HepG2 (cell line): Measurements from ENCODE around the gene HTRA2. TPM values are rescaled to one million over a fixed set of nuclear protein-coding genes. Genes with fewer than 3 reads are reported as not detected.

Experiments
- AGO1 ChIP-seq: fragments of 200-400 bp; formaldehyde crosslinking; IDR thresholded peaks from 2 replicates; pipeline ENCODE4 v1.6.1; 2017; ENCODE audit warnings: mild to moderate bottlenecking, low read depth, low read length, moderate library complexity; ENCODE audit not compliant: poor library complexity, severe bottlenecking
- BRCA1 ChIP-seq: sonication (generic); formaldehyde crosslinking; IDR thresholded peaks from 2 replicates; pipeline ENCODE4 v1.4.0; 2020; ENCODE audit warnings: missing genetic modification reagents
- ETV6 ChIP-seq: sonication (generic); formaldehyde crosslinking; conservative IDR thresholded peaks from 2 replicates; pipeline ENCODE4 v1.4.0; 2020; ENCODE audit warnings: missing genetic modification reagents
- FOXO1 ChIP-seq: sonication (generic); formaldehyde crosslinking; IDR thresholded peaks from 2 replicates; pipeline ENCODE4 v1.4.0; 2020; ENCODE audit warnings: missing genetic modification reagents
- GFI1 ChIP-seq: sonication (generic); formaldehyde crosslinking; IDR thresholded peaks from 2 replicates; pipeline ENCODE4 v1.5.0; 2020; ENCODE audit warnings: missing genetic modification reagents, mild to moderate bottlenecking, borderline replicate concordance
- KDM1A ChIP-seq: IDR thresholded peaks from 2 replicates; pipeline ENCODE4 v1.6.1; 2016; ENCODE audit warnings: missing compliant biosample characterization
- KLF6 ChIP-seq: IDR thresholded peaks from 2 replicates; pipeline ENCODE4 v1.8.0; 2016; ENCODE audit warnings: missing biosample characterization, missing genetic modification reagents
- NFYC ChIP-seq: IDR thresholded peaks from 2 replicates; pipeline ENCODE4 v1.6.1; 2016; ENCODE audit warnings: missing genetic modification reagents, missing compliant biosample characterization
- SATB2 ChIP-seq: sonication (generic); formaldehyde crosslinking; IDR thresholded peaks from 2 replicates; pipeline ENCODE4 v1.5.0; 2020; ENCODE audit warnings: missing genetic modification reagents
- TCF7 ChIP-seq: sonication (generic); IDR thresholded peaks from 2 replicates; pipeline ENCODE4 v1.6.1; 2016; ENCODE audit warnings: antibody characterized with exemption, low read depth
- ZNF3 ChIP-seq: IDR thresholded peaks from 2 replicates; pipeline ENCODE4 v1.7.0; 2017; ENCODE audit warnings: inconsistent platforms
- ZNF350 ChIP-seq: sonication (generic); formaldehyde crosslinking; IDR thresholded peaks from 2 replicates; pipeline ENCODE4 v1.4.0; 2020; ENCODE audit warnings: mild to moderate bottlenecking, low read depth, missing genetic modification reagents, borderline replicate concordance
- ZNF674 ChIP-seq: sonication (generic); formaldehyde crosslinking; IDR thresholded peaks from 2 replicates; pipeline ENCODE4 v1.5.0; 2020; ENCODE audit warnings: low read depth, mild to moderate bottlenecking, missing genetic modification reagents
- ZNF724P ChIP-seq: sonication (generic); formaldehyde crosslinking; IDR thresholded peaks from 2 replicates; pipeline ENCODE4 v1.8.0; 2022; ENCODE audit warnings: missing genetic modification reagents, borderline replicate concordance
- ZNF816 ChIP-seq: sonication (generic); formaldehyde crosslinking; IDR thresholded peaks from 2 replicates; pipeline ENCODE4 v1.8.0; 2022; ENCODE audit warnings: missing genetic modification reagents, mild to moderate bottlenecking, borderline replicate concordance
- ZSCAN20 ChIP-seq: sonication (generic); formaldehyde crosslinking; IDR thresholded peaks from 2 replicates; pipeline ENCODE4 v1.4.0; 2020; ENCODE audit warnings: missing genetic modification reagents, mild to moderate bottlenecking, borderline replicate concordance
- ZSCAN22 ChIP-seq: sonication (generic); formaldehyde crosslinking; IDR thresholded peaks from 2 replicates; pipeline ENCODE4 v1.4.0; 2020; ENCODE audit warnings: mild to moderate bottlenecking, missing genetic modification reagents
- polyA plus RNA-seq, 8 experiments: library from polyadenylated mRNA; depleted of rRNA in 3 of 8; stranded (reverse) in 7 of 8; unstranded in 1 of 8; fragments of >200 nt; fragmentation: Illumina TruSeq in 4 of 8; extraction: Trizol in 4 of 8; gene quantifications; 2 replicates each; pipeline versions ENCODE4 v1.2.1 to v1.2.3, GENCODE V29; 2011 to 2016; ENCODE audit warnings: low read depth in 4 of 8, missing spikeins in 1 of 8, mixed read lengths in 1 of 8; ENCODE audit not compliant: insufficient read depth in 1 of 8
- total RNA-seq, 5 experiments: library from RNA; depleted of rRNA; stranded (reverse); fragments of >200 nt; fragmentation: Illumina TruSeq; extraction: Trizol; gene quantifications; 2 replicates each; pipeline ENCODE4 v1.2.3, GENCODE V29; 2016; ENCODE audit warnings: low read depth in 1 of 5
- TF ChIP-seq, protein P1 (sequence below): sonication (generic); formaldehyde crosslinking; IDR thresholded peaks from 2 replicates; pipeline ENCODE4 v1.4.0; 2020; ENCODE audit warnings: missing genetic modification reagents, borderline replicate concordance
- TF ChIP-seq, protein P2 (sequence below): sonication (generic); formaldehyde crosslinking; IDR thresholded peaks from 2 replicates; pipeline ENCODE4 v1.4.0; 2020; ENCODE audit warnings: missing genetic modification reagents
- TF ChIP-seq, protein P3 (sequence below): sonication (generic); formaldehyde crosslinking; IDR thresholded peaks from 2 replicates; pipeline ENCODE4 v1.5.0; 2020; ENCODE audit warnings: missing genetic modification reagents
- TF ChIP-seq, protein P4 (sequence below): sonication (generic); formaldehyde crosslinking; IDR thresholded peaks from 2 replicates; pipeline ENCODE4 v1.4.0; 2020; ENCODE audit warnings: mild to moderate bottlenecking, missing genetic modification reagents, borderline replicate concordance
- TF ChIP-seq, protein P5 (sequence below): sonication (generic); formaldehyde crosslinking; IDR thresholded peaks from 2 replicates; pipeline ENCODE4 v1.4.0; 2020; ENCODE audit warnings: missing genetic modification reagents

HTRA2 gene
- total and polyA plus RNA-seq, 2 of the 13 experiments (the other 11 are each of a cell fraction or from before 2014, with no cell fraction given) = 47.7 to 50.3 TPM

DNA sequence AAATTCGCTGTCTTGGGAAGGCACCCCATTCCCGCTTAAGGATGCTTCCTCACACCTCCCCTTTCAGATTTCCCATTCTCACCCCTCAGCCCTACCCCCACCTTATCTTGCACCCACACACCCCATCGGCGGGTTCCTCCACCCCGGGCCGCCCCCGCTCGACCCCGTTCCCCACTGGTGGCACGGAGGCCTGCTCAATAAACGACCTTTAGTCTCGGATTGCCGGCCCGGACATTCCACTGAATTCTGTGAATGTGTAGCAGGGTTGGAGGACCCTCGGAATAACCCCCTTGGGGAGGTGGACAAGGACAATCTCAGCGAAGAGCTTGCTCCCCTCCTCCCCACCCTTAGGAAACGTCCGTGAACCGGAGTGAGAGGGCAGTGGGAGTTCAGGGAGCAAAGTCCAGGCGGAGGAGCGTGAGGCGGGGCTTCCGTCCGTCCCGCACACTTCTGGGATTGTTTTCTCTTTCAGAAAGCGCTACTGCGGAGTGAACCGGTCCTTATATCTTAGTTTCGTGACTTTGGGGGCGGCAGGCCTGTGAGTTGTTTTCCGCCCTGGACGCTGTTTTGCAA, 27.5 kb upstream of the HTRA2 start (continued):
- no peak; the same call in 1 of the 2 replicates for TF ChIP-seq ZSCAN22 (CRISPR knock-in tag)
- TF ChIP-seq, protein P1, sequence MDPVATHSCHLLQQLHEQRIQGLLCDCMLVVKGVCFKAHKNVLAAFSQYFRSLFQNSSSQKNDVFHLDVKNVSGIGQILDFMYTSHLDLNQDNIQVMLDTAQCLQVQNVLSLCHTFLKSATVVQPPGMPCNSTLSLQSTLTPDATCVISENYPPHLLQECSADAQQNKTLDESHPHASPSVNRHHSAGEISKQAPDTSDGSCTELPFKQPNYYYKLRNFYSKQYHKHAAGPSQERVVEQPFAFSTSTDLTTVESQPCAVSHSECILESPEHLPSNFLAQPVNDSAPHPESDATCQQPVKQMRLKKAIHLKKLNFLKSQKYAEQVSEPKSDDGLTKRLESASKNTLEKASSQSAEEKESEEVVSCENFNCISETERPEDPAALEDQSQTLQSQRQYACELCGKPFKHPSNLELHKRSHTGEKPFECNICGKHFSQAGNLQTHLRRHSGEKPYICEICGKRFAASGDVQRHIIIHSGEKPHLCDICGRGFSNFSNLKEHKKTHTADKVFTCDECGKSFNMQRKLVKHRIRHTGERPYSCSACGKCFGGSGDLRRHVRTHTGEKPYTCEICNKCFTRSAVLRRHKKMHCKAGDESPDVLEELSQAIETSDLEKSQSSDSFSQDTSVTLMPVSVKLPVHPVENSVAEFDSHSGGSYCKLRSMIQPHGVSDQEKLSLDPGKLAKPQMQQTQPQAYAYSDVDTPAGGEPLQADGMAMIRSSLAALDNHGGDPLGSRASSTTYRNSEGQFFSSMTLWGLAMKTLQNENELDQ = peak; percentile 65; the same call in 1 of the 2 replicates
- no peak for TF ChIP-seq ZNF816 (CRISPR knock-in tag)
- TF ChIP-seq ZNF3 (CRISPR knock-in tag) = no peak; the same call in 1 of the 2 replicates
- no peak for TF ChIP-seq SATB2 (CRISPR knock-in tag)
- no peak for TF ChIP-seq ZNF724P (CRISPR knock-in tag)
- 0 out of 2 replicates have a peak, but pooled peaks have one; percentile 61 for TF ChIP-seq GFI1
- no peak for TF ChIP-seq BRCA1
- TF ChIP-seq, protein P2, sequence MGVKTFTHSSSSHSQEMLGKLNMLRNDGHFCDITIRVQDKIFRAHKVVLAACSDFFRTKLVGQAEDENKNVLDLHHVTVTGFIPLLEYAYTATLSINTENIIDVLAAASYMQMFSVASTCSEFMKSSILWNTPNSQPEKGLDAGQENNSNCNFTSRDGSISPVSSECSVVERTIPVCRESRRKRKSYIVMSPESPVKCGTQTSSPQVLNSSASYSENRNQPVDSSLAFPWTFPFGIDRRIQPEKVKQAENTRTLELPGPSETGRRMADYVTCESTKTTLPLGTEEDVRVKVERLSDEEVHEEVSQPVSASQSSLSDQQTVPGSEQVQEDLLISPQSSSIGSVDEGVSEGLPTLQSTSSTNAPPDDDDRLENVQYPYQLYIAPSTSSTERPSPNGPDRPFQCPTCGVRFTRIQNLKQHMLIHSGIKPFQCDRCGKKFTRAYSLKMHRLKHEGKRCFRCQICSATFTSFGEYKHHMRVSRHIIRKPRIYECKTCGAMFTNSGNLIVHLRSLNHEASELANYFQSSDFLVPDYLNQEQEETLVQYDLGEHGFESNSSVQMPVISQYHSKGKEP (CRISPR knock-in tag) = peak; percentile 49; the same call in 1 of the 2 replicates
- TF ChIP-seq ZNF674 = no peak
- TF ChIP-seq, protein P3, sequence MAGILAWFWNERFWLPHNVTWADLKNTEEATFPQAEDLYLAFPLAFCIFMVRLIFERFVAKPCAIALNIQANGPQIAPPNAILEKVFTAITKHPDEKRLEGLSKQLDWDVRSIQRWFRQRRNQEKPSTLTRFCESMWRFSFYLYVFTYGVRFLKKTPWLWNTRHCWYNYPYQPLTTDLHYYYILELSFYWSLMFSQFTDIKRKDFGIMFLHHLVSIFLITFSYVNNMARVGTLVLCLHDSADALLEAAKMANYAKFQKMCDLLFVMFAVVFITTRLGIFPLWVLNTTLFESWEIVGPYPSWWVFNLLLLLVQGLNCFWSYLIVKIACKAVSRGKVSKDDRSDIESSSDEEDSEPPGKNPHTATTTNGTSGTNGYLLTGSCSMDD (CRISPR knock-in tag) = no peak
- no peak for TF ChIP-seq ZSCAN20
- TF ChIP-seq ETV6 (CRISPR knock-in tag) = 0 out of 2 replicates have a peak, but pooled peaks have one; percentile 18
- TF ChIP-seq, protein P4, sequence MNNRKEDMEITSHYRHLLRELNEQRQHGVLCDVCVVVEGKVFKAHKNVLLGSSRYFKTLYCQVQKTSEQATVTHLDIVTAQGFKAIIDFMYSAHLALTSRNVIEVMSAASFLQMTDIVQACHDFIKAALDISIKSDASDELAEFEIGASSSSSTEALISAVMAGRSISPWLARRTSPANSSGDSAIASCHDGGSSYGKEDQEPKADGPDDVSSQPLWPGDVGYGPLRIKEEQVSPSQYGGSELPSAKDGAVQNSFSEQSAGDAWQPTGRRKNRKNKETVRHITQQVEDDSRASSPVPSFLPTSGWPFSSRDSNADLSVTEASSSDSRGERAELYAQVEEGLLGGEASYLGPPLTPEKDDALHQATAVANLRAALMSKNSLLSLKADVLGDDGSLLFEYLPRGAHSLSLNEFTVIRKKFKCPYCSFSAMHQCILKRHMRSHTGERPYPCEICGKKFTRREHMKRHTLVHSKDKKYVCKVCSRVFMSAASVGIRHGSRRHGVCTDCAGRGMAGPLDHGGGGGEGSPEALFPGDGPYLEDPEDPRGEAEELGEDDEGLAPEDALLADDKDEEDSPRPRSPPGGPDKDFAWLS (CRISPR knock-in tag) = peak; percentile 68; the same call in 1 of the 2 replicates
- TF ChIP-seq, protein P5, sequence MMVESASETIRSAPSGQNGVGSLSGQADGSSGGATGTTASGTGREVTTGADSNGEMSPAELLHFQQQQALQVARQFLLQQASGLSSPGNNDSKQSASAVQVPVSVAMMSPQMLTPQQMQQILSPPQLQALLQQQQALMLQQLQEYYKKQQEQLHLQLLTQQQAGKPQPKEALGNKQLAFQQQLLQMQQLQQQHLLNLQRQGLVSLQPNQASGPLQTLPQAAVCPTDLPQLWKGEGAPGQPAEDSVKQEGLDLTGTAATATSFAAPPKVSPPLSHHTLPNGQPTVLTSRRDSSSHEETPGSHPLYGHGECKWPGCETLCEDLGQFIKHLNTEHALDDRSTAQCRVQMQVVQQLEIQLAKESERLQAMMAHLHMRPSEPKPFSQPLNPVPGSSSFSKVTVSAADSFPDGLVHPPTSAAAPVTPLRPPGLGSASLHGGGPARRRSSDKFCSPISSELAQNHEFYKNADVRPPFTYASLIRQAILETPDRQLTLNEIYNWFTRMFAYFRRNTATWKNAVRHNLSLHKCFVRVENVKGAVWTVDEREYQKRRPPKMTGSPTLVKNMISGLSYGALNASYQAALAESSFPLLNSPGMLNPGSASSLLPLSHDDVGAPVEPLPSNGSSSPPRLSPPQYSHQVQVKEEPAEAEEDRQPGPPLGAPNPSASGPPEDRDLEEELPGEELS (CRISPR knock-in tag) = no peak
- 0 out of 2 replicates have a peak, but pooled peaks have one; percentile 49 for TF ChIP-seq ZNF350 (CRISPR knock-in tag)
- peak; percentile 77 for TF ChIP-seq KLF6 (CRISPR knock-in tag)
- 0 out of 2 replicates have a peak, but pooled peaks have one; percentile 11 for TF ChIP-seq TCF7
- TF ChIP-seq AGO1 = peak; percentile 3
- no peak; the same call in 1 of the 2 replicates for TF ChIP-seq NFYC (CRISPR knock-in tag)
- no peak for TF ChIP-seq FOXO1 (CRISPR knock-in tag)
- TF ChIP-seq KDM1A = peak; percentile 37; the same call in 1 of the 2 replicates
